HCT116 (cell line): ENCODE measurements around the gene FSTL4. TPM values are rescaled to one million over a fixed set of nuclear protein-coding genes. Genes with fewer than 3 reads are reported as not detected.

Source experiments
- ATAC-seq: fragments of 200-7000 bp; cut with Tn5 transposase; 2 replicates; pipeline ENCODE4 v1.9.1; 2020; ENCODE audit warnings: mild to moderate bottlenecking, moderate library complexity
- BruUV-seq: library from RNA; stranded (reverse); fragments of 400-500 nt; replicated peaks from 2 replicates; lab custom pipeline; 2021; lab: Mats Ljungman, UMichigan
- CTCF ChIA-PET: fragments of 300-600 bp; sonication (Branson Sonifier 250); formaldehyde crosslinking; loops from one replicate; lab custom pipeline; 2021; ENCODE audit warnings: antibody characterized with exemption; lab: Charles Lee
- POLR2A ChIA-PET: fragments of 300-600, 350-600 bp; sonication (Branson Sonifier 250); formaldehyde crosslinking; loops from one replicate; lab custom pipeline; 2021; ENCODE audit warnings: antibody characterized with exemption; lab: Charles Lee
- RAD21 ChIA-PET, 2 experiments: fragments of 300-600 bp; sonication (Branson Sonifier 250); formaldehyde crosslinking; loops; one replicate each; lab custom pipeline; 2023; ENCODE audit warnings: low total read pairs in 2 of 2; ENCODE audit not compliant: uncharacterized antibody in 2 of 2, unreplicated experiment in 2 of 2, low non-redundant PET in 1 of 2; lab: Charles Lee
- DNase-seq: peaks from one replicate; pipeline ENCODE4 v3.0.0-alpha.2; 2010; ENCODE audit warnings: low read depth, low spot score
- H2AFZ ChIP-seq: fragments of 200-600 bp; shearing (Covaris generic), sonication (generic); 2 replicates; pipeline ENCODE4 v1.6.1; 2017; ENCODE audit warnings: low read depth, mixed run types, mixed read lengths, antibody characterized with exemption, low read length; ENCODE audit not compliant: poor library complexity, severe bottlenecking
- H3K27ac ChIP-seq: 2 replicates; pipeline ENCODE4 v1.5.1; 2012; ENCODE audit warnings: low read depth, low read length
- H3K27me3 ChIP-seq: fragments of 200-600 bp; sonication (generic); 2 replicates; pipeline ENCODE4 v1.6.1; 2016; ENCODE audit warnings: mixed run types, low read length, mixed read lengths; ENCODE audit not compliant: insufficient read depth
- H3K36me3 ChIP-seq, 2 experiments: fragments of 200-500 bp in 1 of 2; fragments of 200-600 bp in 1 of 2; sonication (Bioruptor generic) in 1 of 2; sonication (generic) in 1 of 2; 2 replicates each; pipeline versions ENCODE4 v1.5.1 to v1.6.1; 2014 to 2016; ENCODE audit warnings: low read length in 2 of 2, inconsistent platforms in 1 of 2, mixed read lengths in 1 of 2, mixed run types in 1 of 2; ENCODE audit not compliant: insufficient read depth in 2 of 2, control insufficient read depth in 1 of 2
- H3K4me1 ChIP-seq, 2 experiments: fragments of 200-600 bp in 1 of 2; sonication (generic) in 1 of 2; 2 replicates each; pipeline versions ENCODE4 v1.5.1 to v1.6.1; 2012 to 2017; ENCODE audit warnings: low read length in 2 of 2, inconsistent platforms in 1 of 2, mild to moderate bottlenecking in 1 of 2, mixed read lengths in 1 of 2, mixed run types in 1 of 2, moderate library complexity in 1 of 2; ENCODE audit not compliant: insufficient read depth in 2 of 2, control insufficient read depth in 1 of 2
- H3K4me2 ChIP-seq: fragments of 200-600 bp; sonication (generic); 2 replicates; pipeline ENCODE4 v1.6.1; 2017; ENCODE audit warnings: mixed run types, low read length, mixed read lengths
- H3K4me3 ChIP-seq, 2 experiments: fragments of 200-600 bp in 1 of 2; sonication (generic) in 1 of 2; replicated peaks in 1 of 2; 2 replicates each; pipeline ENCODE4 v1.5.1; 2011 to 2016; ENCODE audit warnings: low read length in 2 of 2, control low read depth in 1 of 2, low read depth in 1 of 2, mild to moderate bottlenecking in 1 of 2, mixed read lengths in 1 of 2, mixed run types in 1 of 2
- H3K79me2 ChIP-seq: fragments of 200-600 bp; sonication (generic); 2 replicates; pipeline ENCODE4 v1.6.1; 2017; ENCODE audit warnings: mild to moderate bottlenecking, mixed run types, low read length, moderate library complexity, mixed read lengths; ENCODE audit not compliant: insufficient read depth
- H3K9ac ChIP-seq: fragments of 200-600 bp; sonication (generic); 2 replicates; pipeline ENCODE4 v1.6.1; 2016; ENCODE audit warnings: low read length, mixed read lengths
- H3K9me2 ChIP-seq: fragments of 200-600 bp; sonication (generic), shearing (Covaris generic); 2 replicates; pipeline ENCODE4 v1.6.1; 2017; ENCODE audit warnings: mixed run types, mild to moderate bottlenecking, moderate library complexity; ENCODE audit not compliant: insufficient read depth
- H3K9me3 ChIP-seq, 2 experiments: fragments of 200-500 bp in 1 of 2; fragments of 200-600 bp in 1 of 2; sonication (Bioruptor generic) in 1 of 2; sonication (generic) in 1 of 2; 2 replicates each; pipeline ENCODE4 v1.6.1; 2014 to 2017; ENCODE audit warnings: low read length in 2 of 2, mixed read lengths in 2 of 2, inconsistent platforms in 1 of 2, low read depth in 1 of 2, mild to moderate bottlenecking in 1 of 2, mixed run types in 1 of 2, moderate library complexity in 1 of 2; ENCODE audit not compliant: control insufficient read depth in 1 of 2, insufficient read depth in 1 of 2
- H4K20me1 ChIP-seq: fragments of 200-600 bp; sonication (generic), shearing (Covaris generic); 2 replicates; pipeline ENCODE4 v1.6.1; 2017; ENCODE audit warnings: mixed run types, mild to moderate bottlenecking, moderate library complexity; ENCODE audit not compliant: insufficient read depth
- CBX3 ChIP-seq: IDR thresholded peaks from 2 replicates; pipeline ENCODE4 v1.6.1; 2012; ENCODE audit warnings: low read depth
- CEBPB ChIP-seq: IDR thresholded peaks from 2 replicates; pipeline ENCODE4 v1.6.1; 2012; ENCODE audit warnings: low read depth
- EGR1 ChIP-seq: IDR thresholded peaks from 2 replicates; pipeline ENCODE4 v1.6.1; 2012; ENCODE audit warnings: low read depth
- ELF1 ChIP-seq: IDR thresholded peaks from 2 replicates; pipeline ENCODE4 v1.6.1; 2012; ENCODE audit warnings: low read depth, borderline replicate concordance
- EZH2 ChIP-seq: fragments of 200-600 bp; sonication (generic); IDR thresholded peaks from 2 replicates; pipeline ENCODE4 v1.6.1; 2017; ENCODE audit warnings: antibody characterized with exemption, mixed run types
- FOSL1 ChIP-seq: IDR thresholded peaks from 2 replicates; pipeline ENCODE4 v1.6.1; 2012; ENCODE audit warnings: low read depth
- POLR2A ChIP-seq: IDR thresholded peaks from 2 replicates; pipeline ENCODE4 v1.7.0; 2011; ENCODE audit warnings: borderline replicate concordance; ENCODE audit not compliant: insufficient read depth, insufficient read length; ENCODE audit errors: extremely low read depth
- POLR2AphosphoS5 ChIP-seq: IDR thresholded peaks from 2 replicates; pipeline ENCODE4 v1.6.1; 2011; ENCODE audit warnings: mild to moderate bottlenecking, low read depth, low read length, moderate library complexity
- RAD21 ChIP-seq: IDR thresholded peaks from 2 replicates; pipeline ENCODE4 v1.6.1; 2012; ENCODE audit warnings: low read depth, mild to moderate bottlenecking
- REST ChIP-seq: IDR thresholded peaks from 2 replicates; pipeline ENCODE4 v1.6.1; 2012; ENCODE audit warnings: low read depth
- SIN3A ChIP-seq: IDR thresholded peaks from 2 replicates; pipeline ENCODE4 v1.6.1; 2012; ENCODE audit warnings: low read depth
- YY1 ChIP-seq: IDR thresholded peaks from 2 replicates; pipeline ENCODE4 v1.6.1; 2011; ENCODE audit warnings: low read length, low read depth, moderate library complexity, mild to moderate bottlenecking; ENCODE audit not compliant: insufficient replicate concordance; ENCODE audit errors: extremely low read depth
- ZBTB33 ChIP-seq: IDR thresholded peaks from 2 replicates; pipeline ENCODE4 v1.6.1; 2011; ENCODE audit warnings: mild to moderate bottlenecking, low read length, moderate library complexity; ENCODE audit not compliant: insufficient replicate concordance; ENCODE audit errors: extremely low read depth
- ZNF274 ChIP-seq: fragments of 200-500 bp; sonication (Bioruptor generic); IDR thresholded peaks from 2 replicates; pipeline ENCODE4 v1.6.1; 2014; ENCODE audit warnings: mild to moderate bottlenecking, low read depth, low read length, inconsistent platforms
- intact Hi-C: fragments of 100-400 bp; cut with micrococcal nuclease; formaldehyde crosslinking; loops from 2 replicates; pipeline ENCODE4 v1.10.0; 2022
- total RNA-seq: library from RNA; stranded (reverse); gene quantifications from one replicate; pipeline ENCODE4 v1.2.1, GENCODE V29; 2021; ENCODE audit not compliant: unreplicated experiment
- TF ChIP-seq, protein P1 (sequence below): IDR thresholded peaks from 2 replicates; pipeline ENCODE4 v1.6.1; 2012
- TF ChIP-seq, protein P2 (sequence below), 3 experiments: fragments of 200-600 bp in 1 of 3; sonication (generic) in 1 of 3; IDR thresholded peaks in 2 of 3; conservative IDR thresholded peaks in 1 of 3; 2 replicates each; pipeline ENCODE4 v1.5.1; 2012 to 2017; ENCODE audit warnings: low read depth in 2 of 3, low read length in 2 of 3, antibody characterized with exemption in 1 of 3, borderline replicate concordance in 1 of 3, control low read depth in 1 of 3, mild to moderate bottlenecking in 1 of 3, mixed read lengths in 1 of 3, mixed run types in 1 of 3, moderate library complexity in 1 of 3; ENCODE audit not compliant: insufficient read depth in 1 of 3

Gene FSTL4
- total RNA-seq, 1 experiment from 2014 or later = 0.37 TPM

DNA sequence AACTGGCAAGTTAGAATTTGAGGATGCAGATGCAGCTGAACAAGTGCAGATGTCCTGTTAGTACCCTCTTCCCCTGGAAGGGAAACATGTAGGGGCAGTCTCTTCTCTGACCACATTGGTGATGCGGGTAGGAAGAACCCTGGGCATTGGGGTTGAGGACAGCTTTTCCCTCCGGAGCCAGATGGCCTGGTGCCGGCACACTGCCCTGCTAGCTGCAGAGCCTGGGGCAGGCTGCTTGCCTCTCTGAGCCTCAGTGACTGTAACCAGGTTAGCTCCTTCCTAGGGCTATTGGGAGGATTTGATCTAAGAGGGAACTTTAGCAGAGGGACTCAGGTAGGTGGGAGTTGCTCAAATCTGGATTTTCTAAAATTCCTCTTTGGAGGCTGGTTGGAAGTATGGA, 412.1 kb downstream of the FSTL4 start:
- TF ChIP-seq CEBPB = no peak
- TF ChIP-seq ELF1 = no peak
- TF ChIP-seq POLR2A = no peak
- TF ChIP-seq ZNF274 = no peak
- TF ChIP-seq, protein P1, sequence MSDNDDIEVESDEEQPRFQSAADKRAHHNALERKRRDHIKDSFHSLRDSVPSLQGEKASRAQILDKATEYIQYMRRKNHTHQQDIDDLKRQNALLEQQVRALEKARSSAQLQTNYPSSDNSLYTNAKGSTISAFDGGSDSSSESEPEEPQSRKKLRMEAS = no peak
- no peak for TF ChIP-seq POLR2AphosphoS5
- no peak for TF ChIP-seq YY1
- no peak for TF ChIP-seq REST
- TF ChIP-seq, protein P2, sequence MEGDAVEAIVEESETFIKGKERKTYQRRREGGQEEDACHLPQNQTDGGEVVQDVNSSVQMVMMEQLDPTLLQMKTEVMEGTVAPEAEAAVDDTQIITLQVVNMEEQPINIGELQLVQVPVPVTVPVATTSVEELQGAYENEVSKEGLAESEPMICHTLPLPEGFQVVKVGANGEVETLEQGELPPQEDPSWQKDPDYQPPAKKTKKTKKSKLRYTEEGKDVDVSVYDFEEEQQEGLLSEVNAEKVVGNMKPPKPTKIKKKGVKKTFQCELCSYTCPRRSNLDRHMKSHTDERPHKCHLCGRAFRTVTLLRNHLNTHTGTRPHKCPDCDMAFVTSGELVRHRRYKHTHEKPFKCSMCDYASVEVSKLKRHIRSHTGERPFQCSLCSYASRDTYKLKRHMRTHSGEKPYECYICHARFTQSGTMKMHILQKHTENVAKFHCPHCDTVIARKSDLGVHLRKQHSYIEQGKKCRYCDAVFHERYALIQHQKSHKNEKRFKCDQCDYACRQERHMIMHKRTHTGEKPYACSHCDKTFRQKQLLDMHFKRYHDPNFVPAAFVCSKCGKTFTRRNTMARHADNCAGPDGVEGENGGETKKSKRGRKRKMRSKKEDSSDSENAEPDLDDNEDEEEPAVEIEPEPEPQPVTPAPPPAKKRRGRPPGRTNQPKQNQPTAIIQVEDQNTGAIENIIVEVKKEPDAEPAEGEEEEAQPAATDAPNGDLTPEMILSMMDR (IDR thresholded peaks at IDR 0.05 in 2 of 3, conservative IDR thresholded peaks at IDR 0.05 in 1 of 3; ENCODE audit: borderline replicate concordance in 1 of 3, insufficient read depth in 1 of 3, low read depth in 2 of 3, low read length in 2 of 3) = no peak
- no peak for TF ChIP-seq SIN3A
- TF ChIP-seq RAD21 = no peak
- TF ChIP-seq ZBTB33 = no peak
- TF ChIP-seq CBX3 = no peak
- TF ChIP-seq EGR1 = no peak
- TF ChIP-seq EZH2 = no peak
- TF ChIP-seq FOSL1 = no peak
- H4K20me1 ChIP-seq = no peaks in the 10 kb centered on the region
- H3K4me2 ChIP-seq = no peak overlapping the region
- ChIA-PET RAD21 (no interaction called here), POLR2A (no interaction called here), CTCF (no interaction called here)
- intact Hi-C loops = no loop called here
- H3K9ac ChIP-seq = no peak overlapping the region
- DNase-seq = no peak
- no peaks in the 10 kb centered on the region for H3K27me3 ChIP-seq
- no peaks in the 10 kb centered on the region for H3K36me3 ChIP-seq
- no peak overlapping the region for H2AFZ ChIP-seq
- no peak overlapping the region for H3K4me3 ChIP-seq
- no TSS peak for BruUV-seq
- H3K4me1 ChIP-seq = no peaks in the 10 kb centered on the region
- H3K9me3 ChIP-seq = no peaks in the 10 kb centered on the region
- no peaks in the 10 kb centered on the region for H3K9me2 ChIP-seq
- no peaks in the 10 kb centered on the region for H3K79me2 ChIP-seq
- H3K27ac ChIP-seq = no peak overlapping the region
- no peak for ATAC-seq
